Keratinocyte (primary cell): ENCODE measurements around the gene BANK1. TPM values are rescaled to one million over a fixed set of nuclear protein-coding genes. Genes with fewer than 3 reads are reported as not detected.

Experiments used
- DNase-seq: peaks from one replicate; pipeline ENCODE4 v3.0.0-alpha.2; 2011; ENCODE audit warnings: low read depth, missing footprints, low spot score
- FAIRE-seq: peaks from 2 replicates; lab custom pipeline; 2011; peaks lifted over from hg19 to GRCh38; lab: Jason Lieb, UNC
- H2AFZ ChIP-seq: 2 replicates; pipeline ENCODE4 v1.6.0; 2012; ENCODE audit warnings: low read length, control low read depth, inconsistent platforms; ENCODE audit not compliant: control insufficient read depth
- H3K27ac ChIP-seq: 2 replicates; pipeline ENCODE4 v1.5.1; 2011; ENCODE audit warnings: low read length; ENCODE audit not compliant: control insufficient read depth, insufficient read depth
- H3K27me3 ChIP-seq: 3 replicates; pipeline ENCODE4 v1.6.0; 2011; ENCODE audit warnings: low read length; ENCODE audit not compliant: control insufficient read depth, insufficient read depth; ENCODE audit errors: extremely low read depth
- H3K36me3 ChIP-seq, 2 experiments: 2 replicates in 1 of 2; 3 replicates in 1 of 2; pipeline ENCODE4 v1.5.1; 2011; ENCODE audit warnings: low read length in 2 of 2, mild to moderate bottlenecking in 1 of 2; ENCODE audit not compliant: control insufficient read depth in 2 of 2, insufficient read depth in 2 of 2; ENCODE audit errors: extremely low read depth in 1 of 2
- H3K4me1 ChIP-seq: 3 replicates; pipeline ENCODE4 v1.5.1; 2011; ENCODE audit warnings: low read length; ENCODE audit not compliant: control insufficient read depth, insufficient read depth; ENCODE audit errors: extremely low read depth
- H3K4me2 ChIP-seq: 3 replicates; pipeline ENCODE4 v1.6.0; 2011; ENCODE audit warnings: low read depth, low read length; ENCODE audit not compliant: control insufficient read depth, insufficient read depth; ENCODE audit errors: extremely low read depth
- H3K4me3 ChIP-seq, 3 experiments: fragments of 200-600 bp in 1 of 3; sonication (generic) in 1 of 3; 2 replicates in 2 of 3; 3 replicates in 1 of 3; pipeline ENCODE4 v1.5.1; 2011 to 2016; ENCODE audit warnings: low read length in 3 of 3, mild to moderate bottlenecking in 3 of 3, control low read depth in 2 of 3, inconsistent platforms in 1 of 3, low read depth in 1 of 3, mixed read lengths in 1 of 3, mixed run types in 1 of 3, moderate library complexity in 1 of 3; ENCODE audit not compliant: control insufficient read depth in 2 of 3, insufficient read depth in 2 of 3; ENCODE audit errors: extremely low read depth in 1 of 3
- H3K79me2 ChIP-seq: 2 replicates; pipeline ENCODE4 v1.6.0; 2012; ENCODE audit warnings: low read length; ENCODE audit not compliant: control insufficient read depth, insufficient read depth
- H3K9ac ChIP-seq: 3 replicates; pipeline ENCODE4 v1.6.0; 2011; ENCODE audit warnings: low read length; ENCODE audit not compliant: control insufficient read depth, insufficient read depth; ENCODE audit errors: extremely low read depth
- H3K9me1 ChIP-seq: 3 replicates; pipeline ENCODE4 v1.6.0; 2011; ENCODE audit warnings: low read length; ENCODE audit not compliant: control insufficient read depth, insufficient read depth; ENCODE audit errors: extremely low read depth
- H3K9me3 ChIP-seq: 2 replicates; pipeline ENCODE4 v1.5.1; 2012; ENCODE audit warnings: low read depth, low read length; ENCODE audit not compliant: control insufficient read depth
- H4K20me1 ChIP-seq: 3 replicates; pipeline ENCODE4 v1.6.0; 2011; ENCODE audit warnings: low read length; ENCODE audit not compliant: control insufficient read depth, insufficient read depth; ENCODE audit errors: extremely low read depth
- CTCF ChIP-seq, 3 experiments: IDR thresholded peaks in 1 of 3; conservative IDR thresholded peaks in 1 of 3; optimal IDR thresholded peaks in 1 of 3; 2 replicates in 2 of 3; 3 replicates in 1 of 3; pipeline versions ENCODE3 to v1.5.1; 2011; ENCODE audit warnings: low read length in 3 of 3, mild to moderate bottlenecking in 3 of 3, moderate library complexity in 2 of 3, control low read depth in 1 of 3, inconsistent platforms in 1 of 3; ENCODE audit not compliant: insufficient read depth in 2 of 3; ENCODE audit errors: extremely low read depth in 1 of 3
- EZH2 ChIP-seq: IDR thresholded peaks from one replicate; pipeline ENCODE4 v1.6.1; 2012; ENCODE audit warnings: inconsistent platforms, mild to moderate bottlenecking, low read length, moderate library complexity
- dilution Hi-C: fragments of 300-500 bp; cut with MboI; formaldehyde crosslinking; loops from one replicate; pipeline ENCODE4 v1.7.0; 2020; ENCODE audit warnings: low sequenced_read_pairs; ENCODE audit not compliant: extremely low pct_ligation_motif_present
- polyA plus RNA-seq, 5 experiments: library from polyadenylated mRNA; depleted of rRNA in 3 of 5; stranded (reverse) in 3 of 5; stranded (forward) in 1 of 5; unstranded in 1 of 5; fragments of >200 nt; gene quantifications; 1 replicate in 1 of 5; 2 replicates in 3 of 5; 3 replicates in 1 of 5; pipeline versions ENCODE4 v1.2.1 to v1.2.3, GENCODE V29; 2011 to 2012; ENCODE audit warnings: missing spikeins in 2 of 5, low read depth in 1 of 5, low replicate concordance in 1 of 5

The BANK1 gene
- polyA plus RNA-seq, 1 donor (not counting 4 experiments of a cell fraction or from before 2014, with no cell fraction given) = 0.25 TPM

GRCh38 chr4:101777431-101777830, 13.1 kb upstream of the BANK1 start:
- H3K36me3 ChIP-seq = no peaks in the 10 kb centered on the region
- H4K20me1 ChIP-seq = no peaks in the 10 kb centered on the region
- dilution Hi-C loops = no loop called here
- no peak overlapping the region for H2AFZ ChIP-seq
- no peak for DNase-seq
- TF ChIP-seq CTCF (optimal IDR thresholded peaks at IDR 0.05 in 1 of 3, IDR thresholded peaks at IDR 0.05 in 1 of 3, conservative IDR thresholded peaks at IDR 0.05 in 1 of 3; ENCODE audit: extremely low read depth in 1 of 3, insufficient read depth in 2 of 3, low read length in 3 of 3) (no peak), EZH2 (no peak)
- H3K9me3 ChIP-seq = no peaks in the 10 kb centered on the region
- H3K79me2 ChIP-seq = no peaks in the 10 kb centered on the region
- no peak overlapping the region for H3K27ac ChIP-seq
- no peaks in the 10 kb centered on the region for H3K4me1 ChIP-seq
- H3K4me3 ChIP-seq = no peak overlapping the region
- H3K9ac ChIP-seq = no peak overlapping the region
- H3K4me2 ChIP-seq = no peak overlapping the region
- no peaks in the 10 kb centered on the region for H3K9me1 ChIP-seq
- no peak for FAIRE-seq
- H3K27me3 ChIP-seq = no peaks in the 10 kb centered on the region

GRCh38 chr4:101780284-101780683, 10.2 kb upstream of the BANK1 start:
- no peak for DNase-seq
- no peaks in the 10 kb centered on the region for H4K20me1 ChIP-seq
- H3K4me3 ChIP-seq = no peak overlapping the region
- H3K79me2 ChIP-seq = no peaks in the 10 kb centered on the region
- H3K36me3 ChIP-seq = no peaks in the 10 kb centered on the region
- dilution Hi-C loops = no loop called here
- H3K9ac ChIP-seq = no peak overlapping the region
- no peak overlapping the region for H3K4me2 ChIP-seq
- TF ChIP-seq CTCF (optimal IDR thresholded peaks at IDR 0.05 in 1 of 3, IDR thresholded peaks at IDR 0.05 in 1 of 3, conservative IDR thresholded peaks at IDR 0.05 in 1 of 3; ENCODE audit: extremely low read depth in 1 of 3, insufficient read depth in 2 of 3, low read length in 3 of 3) = no peak
- no peak for TF ChIP-seq EZH2
- no peak for FAIRE-seq
- no peaks in the 10 kb centered on the region for H3K9me3 ChIP-seq
- H3K27ac ChIP-seq = no peak overlapping the region
- no peaks in the 10 kb centered on the region for H3K27me3 ChIP-seq
- no peak overlapping the region for H2AFZ ChIP-seq
- H3K9me1 ChIP-seq = no peaks in the 10 kb centered on the region
- no peaks in the 10 kb centered on the region for H3K4me1 ChIP-seq
